ENCODE measurements around the gene P2RY12.
A peak's percentile ranks its signal among the peaks of the same experiment; 100 is the strongest.

The P2RY12 gene

GRCh38 chr3:151387432-151387831, 2.9 kb upstream of the P2RY12 start:
- H3K9ac ChIP-seq (ENCODE audit: low read depth, low read length) = no peak overlapping the region
- TF ChIP-seq EZH2 (IDR thresholded peaks at IDR 0.05; ENCODE audit: borderline replicate concordance, low read depth, low read length, severe bottlenecking) = no peak
- no peaks in the 10 kb centered on the region for H3K27me3 ChIP-seq (ENCODE audit: insufficient read depth, low read length, poor library complexity)
- no peak overlapping the region for H3K4me3 ChIP-seq (ENCODE audit: low read depth in 1 of 2, low read length in 2 of 2)
- H3K4me1 ChIP-seq (ENCODE audit: insufficient read depth, low read length) = peaks cover 5% of the 10 kb centered on the region; the same call in 1 of the 2 replicates
- H3K27ac ChIP-seq (ENCODE audit: low read length) = no peak overlapping the region
- no peak overlapping the region for H2AFZ ChIP-seq (ENCODE audit: low read depth, low read length)
- ATAC-seq (ENCODE audit: insufficient read depth, low read depth) (no peak; the same call in 2 of the 3 replicates), DNase-seq (no peak)
- H4K20me1 ChIP-seq (ENCODE audit: insufficient read depth, low read length) = no peaks in the 10 kb centered on the region
- H3K36me3 ChIP-seq (ENCODE audit: insufficient read depth, low read length) = no peaks in the 10 kb centered on the region
- H3K4me2 ChIP-seq (ENCODE audit: insufficient read depth, low read length) = no peak overlapping the region
- no peaks in the 10 kb centered on the region for H3K79me2 ChIP-seq (ENCODE audit: insufficient read depth, low read length)
- H3K9me3 ChIP-seq (ENCODE audit: insufficient read depth, low read length, severe bottlenecking) = no peaks in the 10 kb centered on the region

GRCh38 chr3:151386056-151386455, 1.5 kb upstream of the P2RY12 start:
- no peak overlapping the region for H3K4me2 ChIP-seq (ENCODE audit: insufficient read depth, low read length)
- H4K20me1 ChIP-seq (ENCODE audit: insufficient read depth, low read length) = no peaks in the 10 kb centered on the region
- TF ChIP-seq, protein P1, sequence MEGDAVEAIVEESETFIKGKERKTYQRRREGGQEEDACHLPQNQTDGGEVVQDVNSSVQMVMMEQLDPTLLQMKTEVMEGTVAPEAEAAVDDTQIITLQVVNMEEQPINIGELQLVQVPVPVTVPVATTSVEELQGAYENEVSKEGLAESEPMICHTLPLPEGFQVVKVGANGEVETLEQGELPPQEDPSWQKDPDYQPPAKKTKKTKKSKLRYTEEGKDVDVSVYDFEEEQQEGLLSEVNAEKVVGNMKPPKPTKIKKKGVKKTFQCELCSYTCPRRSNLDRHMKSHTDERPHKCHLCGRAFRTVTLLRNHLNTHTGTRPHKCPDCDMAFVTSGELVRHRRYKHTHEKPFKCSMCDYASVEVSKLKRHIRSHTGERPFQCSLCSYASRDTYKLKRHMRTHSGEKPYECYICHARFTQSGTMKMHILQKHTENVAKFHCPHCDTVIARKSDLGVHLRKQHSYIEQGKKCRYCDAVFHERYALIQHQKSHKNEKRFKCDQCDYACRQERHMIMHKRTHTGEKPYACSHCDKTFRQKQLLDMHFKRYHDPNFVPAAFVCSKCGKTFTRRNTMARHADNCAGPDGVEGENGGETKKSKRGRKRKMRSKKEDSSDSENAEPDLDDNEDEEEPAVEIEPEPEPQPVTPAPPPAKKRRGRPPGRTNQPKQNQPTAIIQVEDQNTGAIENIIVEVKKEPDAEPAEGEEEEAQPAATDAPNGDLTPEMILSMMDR (IDR thresholded peaks at IDR 0.05; ENCODE audit: borderline replicate concordance, extremely low read depth, low read length, poor library complexity, severe bottlenecking) = no peak
- TF ChIP-seq EZH2 (IDR thresholded peaks at IDR 0.05; ENCODE audit: borderline replicate concordance, low read depth, low read length, severe bottlenecking) = no peak
- H3K36me3 ChIP-seq (ENCODE audit: insufficient read depth, low read length) = no peaks in the 10 kb centered on the region
- no peaks in the 10 kb centered on the region for H3K9me3 ChIP-seq (ENCODE audit: insufficient read depth, low read length, severe bottlenecking)
- H3K4me1 ChIP-seq (ENCODE audit: insufficient read depth, low read length) = peaks cover 5% of the 10 kb centered on the region; the same call in 1 of the 2 replicates
- ATAC-seq (ENCODE audit: insufficient read depth, low read depth) (no peak), DNase-seq (no peak)
- H2AFZ ChIP-seq (ENCODE audit: low read depth, low read length) = no peak overlapping the region
- no peak overlapping the region for H3K27ac ChIP-seq (ENCODE audit: low read length)
- H3K4me3 ChIP-seq (ENCODE audit: low read depth in 1 of 2, low read length in 2 of 2) = no peak overlapping the region
- no peaks in the 10 kb centered on the region for H3K27me3 ChIP-seq (ENCODE audit: insufficient read depth, low read length, poor library complexity)
- H3K9ac ChIP-seq (ENCODE audit: low read depth, low read length) = no peak overlapping the region
- H3K79me2 ChIP-seq (ENCODE audit: insufficient read depth, low read length) = no peaks in the 10 kb centered on the region

GRCh38 chr3:151383956-151384355, 597 bp downstream of the P2RY12 start:
- Histone ChIP-seq H2AFZ (ENCODE audit: low read depth, low read length) (no peak overlapping the region), H3K9me3 (ENCODE audit: insufficient read depth, low read length, severe bottlenecking) (no peaks in the 10 kb centered on the region), H3K27me3 (ENCODE audit: insufficient read depth, low read length, poor library complexity) (no peaks in the 10 kb centered on the region), H3K36me3 (ENCODE audit: insufficient read depth, low read length) (no peaks in the 10 kb centered on the region), H3K79me2 (ENCODE audit: insufficient read depth, low read length) (no peaks in the 10 kb centered on the region), H4K20me1 (ENCODE audit: insufficient read depth, low read length) (no peaks in the 10 kb centered on the region), H3K27ac (ENCODE audit: low read length) (no peak overlapping the region), H3K9ac (ENCODE audit: low read depth, low read length) (no peak overlapping the region), H3K4me1 (ENCODE audit: insufficient read depth, low read length) (peaks cover 5% of the 10 kb centered on the region; the same call in 1 of the 2 replicates), H3K4me2 (ENCODE audit: insufficient read depth, low read length) (no peak overlapping the region), H3K4me3 (ENCODE audit: low read depth in 1 of 2, low read length in 2 of 2) (no peak overlapping the region)
- no peak for DNase-seq
- 0 out of 3 replicates have a peak, but pooled peaks have one; percentile 44 for ATAC-seq (ENCODE audit: insufficient read depth, low read depth)
- TF ChIP-seq EZH2 (IDR thresholded peaks at IDR 0.05; ENCODE audit: borderline replicate concordance, low read depth, low read length, severe bottlenecking) = no peak
- TF ChIP-seq, protein P1 (IDR thresholded peaks at IDR 0.05; ENCODE audit: borderline replicate concordance, extremely low read depth, low read length, poor library complexity, severe bottlenecking) = no peak

DNA sequence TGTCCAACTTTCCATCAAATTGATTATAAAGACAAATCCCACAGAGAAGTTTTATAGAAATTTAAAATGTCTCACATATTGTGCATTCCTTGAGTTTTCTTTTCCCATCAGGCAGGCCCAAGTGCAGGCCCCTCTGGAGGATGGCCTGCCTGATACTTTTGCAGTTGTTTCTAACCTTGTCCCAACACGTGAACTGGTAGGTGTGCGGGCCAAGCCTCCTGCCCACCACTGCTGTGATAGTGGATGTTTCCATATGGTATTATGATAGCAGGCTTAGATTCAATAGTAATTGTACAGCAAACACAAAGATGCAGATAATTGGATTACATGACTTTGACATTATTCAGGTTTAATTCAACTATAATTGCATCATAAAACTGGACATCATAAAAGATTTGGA, 1.4 kb downstream of the P2RY12 start:
- no peak overlapping the region for H3K9ac ChIP-seq (ENCODE audit: low read depth, low read length)
- no peaks in the 10 kb centered on the region for H3K9me3 ChIP-seq (ENCODE audit: insufficient read depth, low read length, severe bottlenecking)
- H3K79me2 ChIP-seq (ENCODE audit: insufficient read depth, low read length) = no peaks in the 10 kb centered on the region
- H3K27ac ChIP-seq (ENCODE audit: low read length) = no peak overlapping the region
- no peaks in the 10 kb centered on the region for H3K27me3 ChIP-seq (ENCODE audit: insufficient read depth, low read length, poor library complexity)
- H4K20me1 ChIP-seq (ENCODE audit: insufficient read depth, low read length) = no peaks in the 10 kb centered on the region
- TF ChIP-seq EZH2 (IDR thresholded peaks at IDR 0.05; ENCODE audit: borderline replicate concordance, low read depth, low read length, severe bottlenecking) = no peak
- TF ChIP-seq, protein P1 (IDR thresholded peaks at IDR 0.05; ENCODE audit: borderline replicate concordance, extremely low read depth, low read length, poor library complexity, severe bottlenecking) = no peak
- H3K4me2 ChIP-seq (ENCODE audit: insufficient read depth, low read length) = no peak overlapping the region
- H3K4me1 ChIP-seq (ENCODE audit: insufficient read depth, low read length) = peaks cover 4% of the 10 kb centered on the region; the same call in 1 of the 2 replicates
- ATAC-seq (ENCODE audit: insufficient read depth, low read depth) (no peak), DNase-seq (no peak)
- no peak overlapping the region for H3K4me3 ChIP-seq (ENCODE audit: low read depth in 1 of 2, low read length in 2 of 2)
- no peaks in the 10 kb centered on the region for H3K36me3 ChIP-seq (ENCODE audit: insufficient read depth, low read length)
- no peak overlapping the region for H2AFZ ChIP-seq (ENCODE audit: low read depth, low read length)

Data from DND-41 (cell line).